DLD1 (cell line): ENCODE results near the gene ZBTB7C.

ENCODE experiments used
- in situ Hi-C: cut with HindIII; loops from 2 replicates; pipeline ENCODE4 v1.10.0; 2017; ENCODE audit warnings: low sequenced_read_pairs

ZBTB7C gene

GRCh38 chr18:48176909-48177308 lies 232.3 kb downstream of the ZBTB7C start:
- in situ Hi-C loops: no loop called here

GRCh38 chr18:48173557-48173956 lies 235.6 kb downstream of the ZBTB7C start:
- in situ Hi-C loops: no loop called here

DNA sequence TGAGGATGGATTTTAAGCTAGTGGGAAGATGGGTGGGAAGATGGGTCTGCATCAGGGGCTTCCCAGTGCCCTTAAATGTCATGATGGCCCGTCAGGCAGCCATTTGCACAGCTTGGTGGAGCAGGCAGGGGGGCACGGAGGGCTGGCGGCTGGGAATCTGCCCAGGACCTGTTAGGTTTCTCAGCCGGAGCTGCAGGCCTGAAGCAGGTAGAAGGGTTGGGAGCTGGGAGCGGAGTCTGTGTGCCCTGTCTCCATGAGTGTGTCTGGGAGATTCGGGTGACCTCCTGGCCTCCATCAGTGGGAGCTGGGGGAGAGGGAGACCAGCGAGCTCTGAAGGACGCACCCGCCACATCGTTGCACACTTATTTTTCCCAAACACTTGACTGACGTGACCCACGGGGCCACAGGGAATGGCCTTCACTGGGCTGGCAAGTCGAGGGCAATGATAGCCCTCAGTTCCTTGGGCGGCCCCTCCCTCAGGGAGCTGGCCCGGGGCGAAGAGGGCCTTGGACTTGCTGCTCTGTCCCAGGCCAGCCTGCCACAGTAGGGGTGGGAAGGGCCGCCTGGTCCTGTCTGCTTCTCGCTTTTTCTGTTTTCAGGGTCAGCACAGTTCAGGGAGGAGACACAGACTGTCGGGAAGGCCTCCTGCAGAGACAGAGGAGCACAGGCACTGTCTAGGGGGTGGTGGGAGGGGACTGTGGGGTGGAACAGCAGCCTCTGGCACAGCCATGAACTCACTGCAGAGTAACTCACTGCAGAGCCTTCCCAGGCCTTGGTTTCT lies 236.8 kb downstream of the ZBTB7C start:
- in situ Hi-C loops: no loop called here

DNA sequence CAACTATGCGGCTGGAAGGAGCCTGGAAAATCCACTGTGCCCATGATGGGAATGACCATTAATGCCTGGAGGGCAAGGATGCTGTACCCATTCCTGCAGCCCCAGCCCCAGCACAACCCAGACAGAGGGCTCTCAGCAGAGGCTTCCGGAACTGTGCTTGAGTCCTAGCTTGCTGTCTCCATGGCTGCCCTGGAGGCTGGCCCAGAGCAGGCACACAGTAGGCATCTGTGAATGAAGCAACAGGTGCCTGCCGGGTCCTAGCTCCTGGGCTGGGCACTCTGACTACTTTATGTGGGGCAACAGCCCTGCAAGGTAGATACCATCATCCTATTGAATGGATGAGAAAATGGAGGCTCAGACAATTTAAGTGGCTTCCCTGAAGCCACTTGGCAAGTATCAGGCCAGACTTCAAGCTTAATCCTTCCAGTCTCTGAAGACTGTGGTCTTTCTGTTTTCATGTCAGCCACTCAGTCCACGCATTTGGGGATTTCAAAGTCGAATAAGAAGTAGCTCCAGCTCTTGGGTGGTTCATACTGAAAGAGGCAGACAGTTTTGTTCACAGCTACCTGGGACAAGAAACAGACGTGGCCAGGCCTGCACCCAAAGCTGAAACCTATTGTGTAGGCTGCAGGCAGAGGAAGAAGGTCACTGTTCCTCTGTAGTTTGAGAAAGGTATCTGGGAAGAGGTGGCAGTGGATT lies 237.5 kb downstream of the ZBTB7C start:
- in situ Hi-C loops: no loop called here

GRCh38 chr18:48170651-48171050 lies 238.5 kb downstream of the ZBTB7C start:
- in situ Hi-C loops: no loop called here

GRCh38 chr18:48168861-48169260 lies 240.3 kb downstream of the ZBTB7C start:
- in situ Hi-C loops: no loop called here

DNA sequence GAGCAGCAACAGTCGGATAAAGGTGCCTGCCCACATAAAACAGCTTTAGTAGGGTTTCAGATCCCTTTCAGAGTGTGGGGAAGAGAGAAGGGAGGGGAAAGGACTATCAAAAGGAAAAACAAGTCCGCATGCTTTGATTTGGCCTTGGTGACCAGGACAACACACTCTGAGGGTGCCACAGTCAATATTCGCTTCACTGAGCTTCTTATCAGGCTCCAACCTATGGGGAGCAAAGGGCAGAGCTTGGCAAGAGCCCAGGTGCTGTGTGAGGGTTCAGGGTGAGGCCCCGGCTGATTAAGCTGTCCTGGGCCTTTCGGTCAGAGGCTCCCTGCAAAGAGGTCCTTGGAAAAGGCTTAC lies 241.3 kb downstream of the ZBTB7C start:
- in situ Hi-C loops: no loop called here

DNA sequence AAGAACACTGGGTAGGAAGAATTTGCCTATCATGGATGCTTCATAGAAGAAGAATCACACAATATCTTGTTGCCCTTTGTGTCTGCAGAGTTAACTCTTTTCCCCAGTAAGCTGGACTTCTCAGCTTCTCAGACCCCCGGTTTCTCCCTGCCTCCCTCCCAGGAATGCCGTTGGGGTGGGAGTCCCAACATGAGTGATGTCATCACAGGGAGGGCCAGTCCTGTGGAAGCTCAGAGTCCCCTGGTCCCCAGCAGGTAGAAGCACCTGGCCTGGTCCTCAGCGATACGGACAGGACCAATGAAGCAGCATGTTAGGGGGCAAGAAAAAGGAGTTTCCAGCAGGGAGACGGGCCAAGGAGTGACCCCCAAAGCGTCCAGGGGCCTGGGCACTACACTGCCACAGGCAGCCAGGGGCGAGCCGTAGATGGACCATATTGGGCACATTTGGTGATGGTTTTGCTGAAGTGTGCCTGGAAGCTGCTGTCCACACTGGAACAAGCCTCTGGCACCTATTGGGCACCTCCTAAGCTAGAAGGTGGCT lies 242.8 kb downstream of the ZBTB7C start:
- in situ Hi-C loops: no loop called here

- in situ Hi-C loops: no loop called here
Observed at GRCh38 chr18:48165111-48165866, 243.9 kb downstream of the ZBTB7C start.

DNA sequence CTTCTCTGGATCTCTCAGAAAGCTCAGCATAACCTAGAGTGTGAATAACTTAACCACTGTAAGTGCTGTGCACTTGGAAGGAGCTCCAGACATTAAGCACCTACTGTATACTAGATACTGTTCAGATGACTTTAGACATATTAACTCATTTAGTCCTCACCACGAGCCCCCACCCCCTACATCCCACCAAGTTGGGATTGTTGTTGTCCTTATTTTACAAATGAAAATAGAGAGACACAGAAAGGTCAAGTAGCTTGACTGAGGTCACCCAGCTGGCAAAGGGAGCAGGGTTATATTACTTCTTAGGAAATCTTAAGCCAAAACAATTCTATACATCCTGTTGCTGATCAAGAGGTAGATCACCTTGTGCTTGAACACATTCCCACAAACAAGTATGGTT lies 244.5 kb downstream of the ZBTB7C start:
- in situ Hi-C loops: no loop called here

- in situ Hi-C loops: no loop called here
Observed at GRCh38 chr18:48164116-48164515, 245.1 kb downstream of the ZBTB7C start.

DNA sequence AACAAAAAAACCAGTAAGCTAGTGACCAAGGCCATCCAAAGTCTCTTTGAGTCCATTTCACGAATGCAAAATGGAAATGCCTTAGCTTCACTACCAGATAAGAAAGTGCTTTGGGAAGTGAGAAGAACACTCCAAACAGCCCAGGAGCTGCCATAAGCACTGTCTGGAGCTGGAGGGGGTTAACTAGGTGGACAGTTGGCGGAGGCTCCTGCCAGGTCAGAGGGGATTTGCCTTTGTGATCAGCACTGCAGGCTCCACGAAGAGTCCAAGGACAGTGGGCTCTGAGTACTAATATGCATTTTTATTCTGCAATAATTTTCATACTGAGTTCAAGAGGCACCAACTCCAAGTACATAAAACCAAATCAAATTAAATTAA lies 245.5 kb downstream of the ZBTB7C start:
- in situ Hi-C loops: no loop called here

DNA sequence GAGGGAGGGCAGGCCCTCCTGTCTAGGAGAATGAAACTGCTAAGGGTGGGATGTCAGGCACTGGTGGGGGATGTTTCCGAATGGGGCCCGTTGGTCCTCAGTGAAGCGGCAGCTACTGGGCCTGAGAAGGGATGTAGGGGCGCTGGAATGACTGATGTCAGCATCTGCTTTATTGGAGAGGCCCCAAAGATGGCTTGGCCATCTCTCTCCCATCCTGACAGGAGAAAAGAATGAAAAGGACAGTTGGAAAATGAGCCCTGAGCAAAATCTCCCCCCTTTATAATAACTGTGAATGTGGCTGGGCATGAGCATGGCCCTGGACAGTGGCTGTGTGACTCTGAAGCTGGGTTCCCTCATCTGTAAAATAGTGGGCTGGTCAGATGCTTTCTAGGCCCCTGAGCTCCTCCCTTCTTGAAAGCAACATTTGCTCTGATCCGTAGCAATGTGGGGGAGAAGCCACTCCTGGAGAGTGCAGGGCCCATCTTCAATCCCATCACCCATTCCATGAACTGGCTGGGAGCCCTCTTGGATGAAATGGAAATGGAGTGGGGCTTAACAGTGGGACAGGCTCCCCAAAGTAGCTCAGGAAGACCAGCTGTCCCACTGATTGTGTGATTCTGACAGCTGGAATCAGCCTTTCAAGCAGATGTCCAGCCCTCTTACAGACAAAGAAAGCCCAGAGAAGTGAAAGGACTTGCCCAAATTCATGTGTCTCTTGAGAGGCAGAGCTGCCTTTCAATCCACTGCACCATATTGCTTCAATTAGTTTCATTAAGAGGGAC lies 246.0 kb downstream of the ZBTB7C start:
- in situ Hi-C loops: no loop called here

DNA sequence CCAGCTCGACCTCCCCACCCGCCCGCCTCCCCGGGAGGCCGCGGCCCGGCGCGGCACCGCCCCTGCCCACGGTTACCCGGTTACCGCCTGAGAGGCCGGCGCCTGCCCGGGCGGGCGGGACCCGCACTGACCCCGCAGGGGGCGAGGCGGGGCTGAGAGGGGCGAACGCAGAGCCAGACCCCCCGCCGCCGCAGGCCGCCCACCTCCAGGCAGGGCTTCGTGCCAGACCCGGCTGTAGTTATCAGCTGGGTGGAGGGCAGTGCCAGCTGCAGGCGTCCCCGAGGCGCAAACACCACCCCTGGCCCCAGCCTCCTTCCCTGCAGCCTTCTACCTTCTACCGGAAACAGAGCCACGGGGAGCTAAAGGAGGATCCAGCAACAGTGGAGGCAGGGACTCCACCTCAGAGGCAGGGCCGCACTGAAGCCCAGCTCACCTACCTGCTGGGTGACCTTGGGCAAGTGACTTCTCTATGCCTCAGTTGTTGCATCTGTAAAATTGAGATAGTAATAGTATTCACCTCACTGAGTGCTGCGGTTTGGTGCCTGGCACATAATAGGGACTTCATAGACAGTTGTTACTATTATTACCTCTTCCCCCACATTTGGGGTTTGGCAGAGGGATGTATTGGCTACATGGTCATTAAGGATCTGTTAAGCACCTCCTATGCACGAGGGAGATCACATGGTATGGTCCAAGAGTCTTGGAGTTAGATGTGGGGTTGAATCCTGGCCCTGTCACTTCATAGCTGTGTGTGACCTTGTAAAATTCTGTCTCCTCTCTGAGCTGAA lies 247.1 kb downstream of the ZBTB7C start:
- in situ Hi-C loops: no loop called here

DNA sequence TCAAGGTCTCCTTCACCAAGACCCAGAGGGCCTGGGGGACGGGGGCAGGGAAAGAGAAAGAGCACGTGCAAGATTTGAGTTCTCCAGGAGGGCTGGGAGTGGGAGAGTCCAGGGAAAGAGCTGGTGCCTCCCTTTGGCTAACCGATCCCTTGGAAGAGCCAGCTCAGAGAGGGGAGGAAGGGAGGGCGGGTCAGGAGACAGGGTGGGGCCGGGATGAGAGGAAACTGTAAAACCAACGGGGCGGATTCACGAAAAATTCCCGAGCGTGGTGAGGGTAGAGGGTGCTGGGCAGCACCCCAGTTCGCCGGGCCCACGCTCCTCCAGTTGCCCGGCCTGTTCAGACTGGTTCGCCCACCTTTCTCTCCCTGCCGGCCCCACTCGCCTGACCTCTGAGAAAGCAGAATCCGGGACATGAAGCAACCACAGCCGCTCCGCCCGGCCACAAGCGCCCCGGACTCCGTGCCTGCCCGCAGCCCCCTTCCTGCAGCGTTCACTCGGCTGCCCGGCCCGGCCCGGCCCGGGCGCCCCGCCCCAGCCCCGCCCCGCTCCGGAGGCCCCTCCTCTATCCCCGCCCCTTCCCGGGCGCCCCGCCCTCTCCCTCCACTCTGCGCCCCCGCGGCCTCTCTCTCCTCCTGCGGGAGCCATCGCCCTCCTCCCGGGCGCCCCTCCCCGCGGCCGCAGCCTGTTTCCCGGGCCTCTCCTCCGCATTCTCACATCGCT lies 247.8 kb downstream of the ZBTB7C start:
- in situ Hi-C loops: no loop called here

DNA sequence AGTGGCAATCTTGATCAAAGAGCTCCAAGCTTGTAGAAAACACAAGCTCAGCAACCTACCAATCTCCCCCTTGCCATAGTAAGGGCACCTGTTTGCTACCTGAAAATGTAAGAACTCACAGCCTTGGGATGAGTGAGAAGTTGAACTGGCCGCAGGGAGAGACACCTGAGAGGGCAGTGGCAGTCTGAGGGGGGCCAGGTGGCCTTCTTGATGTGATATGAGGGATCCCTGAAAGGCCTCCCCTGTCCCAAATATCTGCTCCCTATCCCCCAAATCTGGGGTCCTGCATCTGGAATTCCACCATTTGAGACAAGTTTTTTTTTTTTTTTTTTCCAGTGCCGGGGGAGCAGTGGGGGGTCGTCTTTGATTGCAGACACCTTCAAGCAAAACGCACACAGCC lies 248.6 kb downstream of the ZBTB7C start:
- in situ Hi-C loops: no loop called here

GRCh38 chr18:48159816-48160215 lies 249.4 kb downstream of the ZBTB7C start:
- in situ Hi-C loops: loop anchor here (10.0 kb wide), 1 partner anchor 115 kb away; no protein-coding TSS in a partner anchor

DNA sequence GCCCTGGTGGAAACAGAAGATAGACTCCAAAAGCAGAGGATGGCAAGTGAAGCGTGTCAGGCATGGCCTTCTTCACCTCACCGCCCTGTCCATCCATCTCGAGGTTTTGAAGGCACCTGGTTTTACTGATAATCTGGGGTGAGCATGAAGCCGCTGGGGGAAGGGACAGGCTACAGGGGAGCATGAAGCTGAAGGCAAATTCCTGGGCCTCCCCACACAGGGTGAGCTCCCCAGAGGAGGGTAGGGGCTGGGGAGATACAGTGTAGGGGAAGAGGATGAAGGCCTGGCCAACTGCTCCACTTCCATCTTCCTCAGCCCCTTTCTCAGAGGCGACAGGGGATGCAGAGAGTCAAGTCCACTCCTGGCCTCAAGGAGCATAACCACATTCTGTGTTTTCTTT lies 250.5 kb downstream of the ZBTB7C start:
- in situ Hi-C loops: loop anchor here (10.0 kb wide), 1 partner anchor 114 kb away; no protein-coding TSS in a partner anchor

GRCh38 chr18:48157956-48158355 lies 251.2 kb downstream of the ZBTB7C start:
- in situ Hi-C loops: loop anchor here (10.0 kb wide), 1 partner anchor 113 kb away; no protein-coding TSS in a partner anchor
